HFF-Myc (cell line): ENCODE results near the gene CEP70.
"Not testable (repeated sequence)": the region's sequence is repeated elsewhere in the genome, so short reads cannot be mapped to it uniquely, and the experiment has no call there.

Source experiments
- DNase-seq: peaks from one replicate; pipeline ENCODE4 v3.0.0-alpha.2; 2011; ENCODE audit warnings: low read depth; ENCODE audit errors: extremely low read depth
- H3K4me3 ChIP-seq: replicated peaks from 2 replicates; pipeline ENCODE4 v1.5.1; 2011; ENCODE audit warnings: low read depth, mild to moderate bottlenecking, control low read depth, low read length
- CTCF ChIP-seq: IDR thresholded peaks from 2 replicates; pipeline ENCODE4 v1.5.1; 2012; ENCODE audit warnings: mild to moderate bottlenecking, low read depth, low read length, control low read depth; ENCODE audit errors: missing control alignments

CEP70 gene

DNA sequence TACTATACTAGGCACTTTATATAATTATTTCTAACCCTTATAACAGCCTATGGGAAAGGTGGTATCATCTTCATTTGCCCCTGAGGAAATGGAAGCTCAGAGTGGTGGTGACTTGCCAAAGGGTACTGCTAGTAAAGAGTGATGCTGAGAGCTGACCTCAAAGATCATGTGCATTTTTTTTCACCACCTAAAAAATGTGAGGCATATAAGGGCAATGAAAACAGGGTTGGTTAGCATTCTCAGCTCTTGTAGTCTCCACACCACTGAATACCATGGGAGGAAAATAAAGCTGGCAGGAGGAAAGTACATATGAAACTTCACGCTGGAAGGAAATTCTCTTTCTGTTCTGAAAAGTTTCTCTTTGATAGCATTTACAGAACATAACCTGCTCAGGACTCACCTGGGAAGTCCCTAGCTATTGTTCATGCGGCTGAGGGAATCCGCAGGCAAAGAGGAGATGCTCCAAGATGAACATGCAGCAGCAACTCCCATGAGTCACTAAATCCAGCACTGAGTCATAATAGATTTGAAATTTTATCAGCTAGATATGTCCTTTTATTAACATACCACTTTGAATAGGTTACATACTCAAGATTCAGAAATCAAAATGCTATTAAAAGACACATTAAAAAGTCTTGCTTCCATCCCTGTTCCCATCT lies 31.8 kb upstream of the CEP70 start:
- DNase-seq, result no peak
- no peak for TF ChIP-seq CTCF
- no peak overlapping the region for H3K4me3 ChIP-seq

- no peak for TF ChIP-seq CTCF
- H3K4me3 ChIP-seq, result no peak overlapping the region
These were observed 30.5 kb upstream of the CEP70 start for GRCh38 chr3:138624518-138624917.

DNA sequence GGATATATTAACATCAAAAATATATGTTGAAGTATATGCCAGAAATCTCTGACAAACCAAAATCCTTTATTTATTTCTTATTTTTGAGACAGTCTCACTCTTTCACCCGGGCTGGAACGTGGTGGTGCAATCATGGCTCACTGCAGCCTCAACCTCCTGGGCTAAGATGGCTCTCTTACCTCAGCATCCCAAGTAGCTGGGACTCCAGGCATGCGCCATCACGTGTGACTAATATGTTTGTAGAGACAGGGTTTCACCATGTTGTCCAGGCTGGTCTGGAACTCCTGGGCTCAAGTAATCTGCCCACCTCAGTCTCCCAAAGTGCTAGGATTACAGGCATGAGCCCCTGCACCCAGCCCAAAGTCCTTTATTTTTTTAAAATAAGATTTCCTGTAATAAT lies 26.4 kb upstream of the CEP70 start:
- DNase-seq, result no peak
- no peak for TF ChIP-seq CTCF
- no peak overlapping the region for H3K4me3 ChIP-seq

More at GRCh38 chr3:138624518-138624917, 30.5 kb upstream of the CEP70 start:
- DNase-seq, result no peak

DNA sequence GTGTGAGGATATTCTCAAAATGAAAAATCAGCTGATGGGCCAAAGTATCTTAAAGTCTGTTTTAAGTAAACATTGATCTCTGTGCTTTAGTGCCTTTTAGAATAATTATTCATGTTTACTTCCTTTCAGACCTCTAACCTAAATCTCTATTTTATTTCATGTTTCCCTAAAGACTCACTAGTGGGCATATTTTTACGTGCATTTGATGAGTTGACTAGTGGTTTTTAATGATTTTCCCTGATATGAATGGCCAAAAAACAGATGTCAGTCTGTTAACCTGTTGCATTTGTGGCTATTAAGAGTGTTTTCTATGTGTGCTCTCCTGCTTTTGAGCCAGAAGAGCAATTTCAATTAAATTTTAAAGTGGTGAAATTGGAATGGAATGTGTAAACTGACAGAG lies 21.4 kb upstream of the CEP70 start:
- no peak for DNase-seq
- no peak for TF ChIP-seq CTCF
- no peak overlapping the region for H3K4me3 ChIP-seq

DNA sequence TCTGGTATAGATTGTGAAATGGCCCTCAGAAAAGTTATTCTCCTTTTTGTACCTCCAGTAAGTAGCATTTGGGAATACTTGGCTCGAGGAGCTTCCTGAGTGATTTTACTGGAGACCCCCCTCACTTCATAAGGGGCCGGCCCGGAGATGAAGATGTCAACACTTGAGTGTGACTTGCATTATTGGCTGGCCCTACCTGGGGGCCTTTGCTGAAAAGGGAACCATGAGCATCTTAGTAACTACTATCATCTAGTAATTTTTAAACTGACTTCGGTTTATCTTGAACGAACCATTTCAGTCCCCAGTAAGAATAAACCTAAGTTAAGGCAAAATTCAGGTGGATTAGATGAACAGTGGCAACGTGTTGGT lies 15.8 kb upstream of the CEP70 start:
- TF ChIP-seq CTCF, result no peak
- H3K4me3 ChIP-seq, result peak overlapping the region; percentile 54
- no peak for DNase-seq

DNA sequence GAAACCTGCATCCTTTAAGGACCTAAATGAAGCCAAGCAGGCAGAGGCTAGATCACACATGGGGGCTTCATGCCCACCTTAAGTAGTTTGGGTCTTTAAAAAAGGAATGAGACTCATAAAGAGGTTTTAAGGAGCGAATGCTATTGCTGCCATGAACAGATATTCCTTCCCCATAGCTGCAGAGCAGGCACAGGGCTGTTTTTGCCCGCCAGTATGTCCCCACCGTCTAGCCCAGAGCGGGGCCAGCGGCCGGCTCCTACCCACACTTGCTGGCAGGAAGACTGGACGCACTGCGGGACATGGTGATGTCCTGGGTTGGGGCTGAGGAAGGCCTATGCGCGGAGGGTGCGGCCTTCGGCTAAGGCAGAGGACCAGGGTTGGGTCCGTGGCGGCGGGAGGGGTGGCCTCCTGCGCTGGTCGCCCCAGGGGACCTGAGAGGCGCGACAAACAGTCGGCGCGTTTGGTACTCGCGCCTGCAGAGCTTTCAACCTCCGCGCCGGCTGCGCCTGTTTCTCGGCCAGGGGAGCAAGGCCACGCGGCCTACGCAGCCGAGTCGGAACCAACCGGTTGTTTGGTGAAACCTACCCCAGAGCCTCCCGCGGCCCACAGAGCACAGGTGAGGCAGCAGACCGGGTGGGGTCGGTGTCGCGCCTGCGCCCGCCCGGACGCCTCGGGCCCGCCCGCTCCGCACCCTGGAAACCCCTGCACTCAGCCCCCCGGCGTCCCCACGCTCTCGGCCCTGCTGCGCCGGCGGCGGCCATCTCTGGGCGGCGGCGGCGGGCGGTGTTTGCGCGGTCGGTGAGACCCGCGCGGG lies 14.5 kb upstream of the CEP70 start, which contains the start of gene FAIM:
Gene FAIM, plus strand, starts transcription at position 450 of the 814 bp plus-strand sequence. CDS start 10,956 bp downstream, outside the sequence.
- no peak for TF ChIP-seq CTCF
- H3K4me3 ChIP-seq, result peak within 1 kb of the TSS; percentile 54
- DNase-seq, result no peak

DNA sequence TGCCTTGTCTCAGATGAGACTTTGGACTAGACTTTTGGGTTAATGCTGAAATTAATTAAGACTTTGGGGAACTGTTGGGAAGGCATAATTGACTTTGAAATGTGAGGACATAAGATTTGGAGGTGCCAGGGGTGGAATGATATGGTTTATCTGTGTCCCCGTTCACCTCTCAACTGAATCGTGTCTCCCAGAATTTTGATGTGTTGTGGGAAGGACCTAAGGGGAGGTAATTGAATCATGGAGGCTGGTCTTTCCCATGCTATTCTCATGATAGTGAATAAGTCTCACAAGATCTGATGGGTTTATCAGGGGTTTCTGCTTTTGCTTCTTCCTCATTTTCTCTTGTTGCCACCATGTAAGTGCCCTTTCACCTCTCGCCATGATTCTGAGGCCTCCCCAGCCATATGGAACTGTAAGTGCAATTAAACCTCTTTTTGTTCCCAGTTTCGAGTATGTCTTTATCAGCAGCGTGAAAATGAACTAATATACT lies 10.1 kb upstream of the CEP70 start:
- not testable (repeated sequence) for DNase-seq, H3K4me3 ChIP-seq

DNA sequence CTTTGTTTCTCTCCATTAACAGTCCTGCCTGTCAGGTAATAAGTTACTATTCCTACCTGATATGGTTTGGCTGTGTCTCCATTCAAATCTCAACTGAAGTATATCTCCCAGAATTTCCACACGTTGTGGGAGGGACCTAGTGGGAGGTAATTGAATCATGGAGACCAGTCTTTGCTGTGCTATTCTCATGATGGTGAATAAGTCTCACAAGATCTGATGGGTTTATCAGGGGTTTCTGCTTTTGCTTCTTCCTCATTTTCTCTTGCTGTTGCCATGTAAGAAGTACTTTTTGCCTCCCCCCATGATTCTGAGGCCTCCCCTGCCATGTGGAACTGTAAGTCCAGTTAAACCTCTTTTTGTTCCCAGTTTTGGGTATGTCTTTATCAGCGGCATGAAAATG lies 7.6 kb upstream of the CEP70 start:
- not testable (repeated sequence) for H3K4me3 ChIP-seq, DNase-seq
